Epidermal melanocyte (primary cell): ENCODE data around the gene N4BP2L2.

ENCODE experiments used
- DNase-seq: peaks from one replicate; pipeline ENCODE4 v3.0.0; 2011; ENCODE audit warnings: low spot score; ENCODE audit not compliant: insufficient read length

The N4BP2L2 gene

GRCh38 chr13:32530841-32531253 is 7.7 kb downstream of the N4BP2L2 start:
- peak; percentile 46 for DNase-seq

DNA sequence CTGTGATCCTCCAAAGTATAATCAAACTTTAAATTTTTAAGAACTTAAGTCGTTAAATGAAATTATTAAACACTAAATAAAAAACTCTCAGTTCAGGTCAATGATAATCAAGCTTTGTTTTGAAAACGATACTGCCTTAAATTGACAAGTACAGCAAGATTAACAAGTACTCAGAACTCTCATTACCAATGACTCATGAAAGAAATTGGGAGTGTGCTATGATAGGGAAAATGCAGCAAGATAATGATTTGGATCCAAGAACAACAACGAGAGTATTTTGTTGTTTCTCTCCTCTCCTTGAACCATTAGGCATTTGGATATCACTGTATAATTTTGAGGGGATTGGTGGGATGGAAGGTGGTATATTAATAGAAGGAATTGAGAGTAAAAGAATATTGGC is 10.2 kb downstream of the N4BP2L2 start:
- DNase-seq = no peak

DNA sequence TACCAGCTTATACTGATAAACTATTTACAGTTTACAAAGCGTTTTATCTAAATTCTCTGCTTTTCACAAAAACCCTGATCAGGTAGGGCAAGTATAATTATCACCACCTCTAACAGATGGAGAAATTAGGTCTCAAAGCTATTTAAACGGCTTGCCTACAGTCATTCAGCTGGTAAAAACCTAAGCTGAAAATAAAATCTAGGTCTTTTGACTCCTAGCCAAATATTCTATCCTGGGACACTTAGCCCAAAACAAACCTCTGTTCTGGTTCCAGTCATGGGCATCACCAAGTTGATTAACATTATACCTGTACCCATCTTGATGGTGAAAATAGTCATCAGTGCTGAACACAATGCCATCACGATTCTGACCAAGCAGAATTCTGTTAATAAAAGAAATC is 11.4 kb downstream of the N4BP2L2 start:
- DNase-seq = no peak

DNA sequence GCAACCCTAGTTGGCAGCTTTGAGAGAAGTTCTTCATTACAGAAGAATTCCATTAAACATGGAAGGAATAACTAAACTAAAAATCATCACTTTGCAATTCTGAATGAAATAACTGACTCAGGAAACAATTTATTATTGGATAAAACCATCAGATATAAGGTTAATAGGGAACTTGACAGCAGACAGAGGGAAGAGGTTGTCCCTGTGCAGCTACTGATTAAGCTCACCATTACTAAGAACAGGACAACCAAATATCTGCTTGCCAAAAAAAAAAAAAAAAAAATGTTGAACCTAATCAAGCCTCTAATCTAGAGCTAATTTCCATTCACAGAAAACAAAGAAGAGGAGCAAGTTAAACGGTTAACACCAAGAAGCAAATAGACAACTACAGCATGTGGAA is 12.8 kb downstream of the N4BP2L2 start:
- no peak for DNase-seq

DNA sequence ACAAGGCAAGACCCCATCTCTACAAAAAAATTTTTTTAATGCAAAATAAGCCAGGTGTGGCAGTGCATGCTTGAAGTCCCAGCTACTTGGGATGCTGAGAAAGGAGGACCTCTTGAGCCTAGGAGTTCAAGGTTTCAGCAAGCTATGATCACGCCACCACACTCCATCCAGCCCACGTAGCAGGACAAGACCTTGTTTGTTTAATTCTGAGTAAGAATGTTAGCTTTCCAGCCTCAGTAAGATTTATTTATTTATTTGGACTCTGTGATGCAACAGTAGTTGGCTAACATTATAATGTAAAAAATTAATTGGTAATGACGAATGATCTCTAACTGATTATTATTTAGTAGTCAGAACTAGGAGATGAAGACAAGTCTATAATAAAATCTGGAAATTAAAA is 23.3 kb downstream of the N4BP2L2 start:
- no peak for DNase-seq

DNA sequence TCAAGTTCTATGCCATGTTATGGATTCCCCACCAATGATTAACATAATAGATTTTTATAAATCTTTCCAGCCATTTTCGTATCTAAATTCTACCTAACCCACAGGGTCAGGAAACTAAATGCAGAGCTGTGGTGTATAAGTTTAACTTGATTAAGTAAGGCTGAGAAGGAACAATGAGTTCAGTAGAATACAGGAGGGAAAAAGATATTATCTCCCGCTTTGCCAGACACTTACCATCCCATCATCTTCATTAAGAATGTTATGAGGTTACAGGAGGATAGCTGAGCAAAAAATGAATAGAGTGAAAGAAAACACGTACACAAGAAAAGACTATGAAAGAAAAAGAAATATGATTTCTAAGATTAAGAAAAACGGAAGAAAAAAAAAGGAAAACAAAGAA is 27.1 kb downstream of the N4BP2L2 start:
- DNase-seq = no peak

DNA sequence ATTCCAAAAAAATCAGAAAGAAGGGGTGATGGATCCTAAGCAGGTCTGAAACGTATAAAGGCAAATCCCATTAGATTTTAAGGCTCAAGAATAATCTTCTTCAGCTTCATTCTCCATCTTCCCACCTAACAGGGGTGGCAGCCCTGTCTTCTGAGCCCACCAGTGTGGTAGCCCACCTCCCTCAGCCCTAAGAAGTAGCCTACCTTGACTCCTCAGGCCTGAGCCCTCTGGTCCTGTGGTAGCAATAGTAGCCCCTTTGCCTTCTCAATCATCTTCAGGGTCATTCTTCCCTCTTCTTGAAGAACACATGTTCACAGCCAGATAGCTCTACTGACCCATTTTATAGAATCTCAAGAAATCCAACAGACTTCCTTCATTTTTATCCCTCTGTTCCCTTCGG is 33.7 kb downstream of the N4BP2L2 start:
- no peak for DNase-seq

- no peak for DNase-seq
Measured at GRCh38 chr13:32504263-32504662, 34.3 kb downstream of the N4BP2L2 start.

DNA sequence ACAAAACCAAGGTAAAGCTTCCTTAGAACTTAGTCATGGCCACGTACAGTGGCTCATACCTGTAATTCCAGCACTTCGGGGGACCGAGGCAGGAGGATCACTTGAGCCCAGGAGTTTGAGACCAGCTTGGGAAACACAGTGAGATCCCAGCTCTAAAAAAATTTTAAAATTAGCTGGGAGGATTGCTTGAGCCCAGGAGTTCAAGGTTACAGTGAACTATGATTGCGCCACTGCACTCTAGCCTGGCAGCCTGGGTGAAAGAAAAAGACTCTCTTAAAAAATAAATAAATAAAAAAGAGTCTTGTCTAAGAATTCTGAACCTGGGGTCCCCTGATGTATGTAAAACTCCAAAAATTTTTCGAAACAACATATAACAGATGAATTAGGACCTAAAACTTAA is 34.9 kb downstream of the N4BP2L2 start:
- DNase-seq = no peak

DNA sequence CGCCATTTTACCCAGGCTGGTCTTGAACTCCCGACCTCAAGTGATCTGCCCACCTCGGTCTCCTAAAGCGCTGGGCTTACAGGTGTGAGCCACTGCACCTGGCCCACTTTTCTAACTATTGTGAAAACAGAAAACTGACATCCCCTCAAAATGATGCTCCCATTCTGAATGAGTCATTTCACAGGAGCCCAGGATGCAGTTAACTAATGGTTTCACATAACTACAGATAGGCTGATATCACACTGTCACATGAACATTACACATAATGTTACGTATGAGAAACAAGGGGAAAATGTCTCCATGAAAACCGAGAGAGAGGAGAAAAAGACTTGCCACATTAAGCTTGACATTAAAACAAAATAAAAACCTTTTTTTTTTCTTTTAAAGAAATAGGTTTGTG is 37.5 kb downstream of the N4BP2L2 start:
- no peak for DNase-seq

GRCh38 chr13:32499538-32500210 is 38.9 kb downstream of the N4BP2L2 start:
- DNase-seq = no peak

DNA sequence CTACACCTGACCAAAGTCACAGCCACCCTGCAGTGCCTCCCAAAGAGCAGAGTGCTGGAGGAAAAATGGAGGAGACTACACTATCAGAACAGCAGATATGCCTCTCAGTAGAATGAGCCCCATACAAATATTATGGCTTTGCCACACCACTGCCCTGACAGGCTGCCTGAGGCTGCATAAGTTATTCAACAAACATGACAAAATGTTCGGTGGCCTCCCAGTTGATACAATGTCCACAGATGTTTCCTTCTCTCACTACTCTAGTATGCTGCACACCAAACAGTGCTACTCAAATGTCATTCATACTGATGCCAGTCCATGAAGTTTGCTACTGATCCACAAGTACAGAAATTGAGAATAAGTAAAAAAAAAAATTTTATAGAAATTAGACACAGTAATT is 41.0 kb downstream of the N4BP2L2 start:
- DNase-seq = no peak

DNA sequence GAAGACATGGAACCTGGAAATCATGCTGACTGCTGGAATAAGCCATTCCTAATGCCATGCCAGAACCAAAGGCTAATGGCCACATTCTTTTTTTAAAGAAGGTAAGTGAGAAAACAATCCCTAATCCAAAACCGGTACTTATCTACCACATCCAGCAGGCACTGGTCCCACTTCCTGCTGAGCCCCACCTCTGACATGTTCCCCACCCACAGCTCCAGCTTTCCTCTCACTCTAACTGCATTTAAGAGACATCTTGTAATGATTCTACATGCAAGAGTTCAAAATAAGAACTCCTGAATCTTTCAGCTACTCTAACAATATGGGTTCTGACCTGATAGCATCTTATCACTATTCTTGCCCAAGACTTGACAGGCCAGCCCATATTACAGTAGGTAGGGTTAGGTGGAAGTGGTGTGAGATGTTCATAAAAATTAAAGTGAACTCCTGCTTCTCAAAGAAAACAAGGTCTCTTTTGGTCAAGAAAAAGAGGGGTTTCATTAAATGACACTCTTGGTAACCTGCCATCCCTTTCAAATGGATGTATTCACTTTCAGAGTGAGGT is 41.9 kb downstream of the N4BP2L2 start:
- no peak for DNase-seq

- DNase-seq = no peak
Measured at GRCh38 chr13:32495841-32496240, 42.8 kb downstream of the N4BP2L2 start.

- DNase-seq = no peak
Measured at GRCh38 chr13:32495429-32495828, 43.2 kb downstream of the N4BP2L2 start.

GRCh38 chr13:32491028-32491427 is 47.6 kb downstream of the N4BP2L2 start:
- DNase-seq = no peak

DNA sequence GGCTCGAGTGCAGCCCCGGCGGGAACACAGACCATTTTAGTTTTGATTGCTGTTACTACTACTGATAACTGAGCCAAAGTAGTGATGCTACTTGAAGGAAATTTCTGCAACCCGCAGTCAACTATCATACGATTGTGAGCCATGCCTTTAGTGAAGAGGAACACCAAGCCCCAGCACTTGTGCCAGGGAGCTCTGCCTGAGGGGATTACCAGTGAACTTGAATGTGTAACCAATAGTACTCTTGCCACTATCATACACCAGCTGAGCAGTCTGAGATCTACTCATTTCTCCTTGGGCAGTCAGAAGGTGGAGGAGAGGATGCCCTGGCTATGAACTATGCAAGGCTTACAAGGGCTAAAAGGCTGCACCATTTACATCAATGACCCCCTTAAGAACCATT is 61.7 kb downstream of the N4BP2L2 start:
- no peak for DNase-seq

- no peak for DNase-seq
Measured at GRCh38 chr13:32476021-32476731, 62.4 kb downstream of the N4BP2L2 start.

DNA sequence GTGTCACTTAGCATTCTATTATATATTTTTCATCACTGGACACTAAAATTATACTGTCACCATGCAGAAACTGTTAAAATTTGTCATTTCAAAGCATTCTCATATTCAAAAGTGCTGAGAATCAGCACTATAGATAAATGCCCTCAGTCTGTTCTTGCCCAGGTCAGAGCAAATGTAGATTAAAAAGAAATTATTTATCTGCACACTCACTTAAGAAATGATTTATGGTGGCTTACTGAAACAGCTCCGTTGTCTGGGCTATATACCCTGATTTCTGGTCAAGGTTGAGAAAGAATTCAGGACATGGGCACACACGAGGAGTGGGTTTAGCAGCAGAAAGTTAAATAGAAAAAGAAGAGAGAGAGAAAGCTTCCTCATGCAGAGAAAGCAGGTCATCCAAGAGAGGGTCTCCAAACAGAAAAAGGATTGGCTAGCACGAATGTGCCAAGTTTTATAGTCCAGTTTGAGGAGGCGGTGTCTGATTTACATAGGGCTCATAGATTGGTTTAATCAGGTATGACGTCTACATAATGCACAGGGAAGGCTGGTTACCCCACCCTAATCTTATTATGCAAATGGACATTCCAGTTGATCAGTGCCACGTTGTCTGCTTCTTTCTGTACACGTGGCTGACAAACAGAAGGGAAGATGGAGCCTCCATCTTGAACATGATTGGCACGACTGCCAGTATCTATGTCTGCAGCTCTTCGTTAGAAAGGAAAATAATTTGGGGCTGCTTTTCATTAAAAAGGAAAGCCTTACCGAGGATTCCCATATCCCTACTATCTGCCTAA is 63.4 kb downstream of the N4BP2L2 start:
- no peak for DNase-seq

DNA sequence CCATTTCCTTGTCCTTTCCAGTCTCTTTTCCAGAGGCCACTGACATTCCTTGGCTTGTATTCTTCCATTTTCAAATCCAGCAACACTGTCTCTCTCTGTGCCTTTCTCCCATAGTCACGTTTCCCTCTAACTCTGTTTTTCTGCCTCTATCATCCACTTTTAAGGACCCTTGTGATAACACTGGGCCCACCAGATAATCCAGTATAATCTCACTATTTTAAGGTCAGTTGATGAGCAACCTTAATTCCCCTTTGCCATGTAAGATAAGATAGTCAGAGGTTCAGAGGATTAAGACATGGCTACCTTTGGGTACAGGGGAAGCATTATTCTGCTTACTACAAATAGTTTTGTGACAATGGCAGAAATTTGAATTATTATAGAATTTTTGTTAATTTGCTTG is 64.9 kb downstream of the N4BP2L2 start:
- no peak for DNase-seq

DNA sequence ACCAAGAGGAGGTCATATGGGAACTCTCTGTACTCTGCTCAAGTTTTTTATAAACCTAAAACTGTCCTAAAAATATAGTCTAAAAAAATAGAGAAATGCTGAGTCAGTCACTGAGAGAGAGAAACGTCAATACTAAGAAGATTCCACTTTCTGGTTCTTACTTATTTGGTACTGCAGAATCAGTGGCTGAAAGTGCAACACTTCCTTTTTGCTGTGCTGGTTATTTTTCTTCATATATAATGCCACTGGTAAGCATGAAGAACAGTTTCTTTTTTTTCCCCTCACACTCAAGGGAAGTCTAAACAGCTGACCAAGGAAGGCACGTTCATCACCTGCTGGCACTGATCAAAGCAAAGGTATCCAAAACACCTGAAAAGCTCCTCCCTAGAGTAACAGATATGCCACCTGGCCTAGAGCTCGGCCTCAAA is 66.4 kb downstream of the N4BP2L2 start:
- DNase-seq = no peak
